CD14-positive monocyte (primary cell): ENCODE measurements around the gene ZBTB38. TPM values are rescaled to one million over a fixed set of nuclear protein-coding genes. Genes with fewer than 3 reads are reported as not detected.
A peak's percentile ranks its signal among the peaks of the same experiment; 100 is the strongest.

Experiments used
- DNase-seq, 3 donors: peaks; one replicate each; pipeline ENCODE4 v3.0.0-alpha.2; 2011 to 2022
- H2AFZ ChIP-seq: 2 replicates; pipeline ENCODE4 v1.6.0; 2012; ENCODE audit warnings: mild to moderate bottlenecking, low read depth, low read length, inconsistent platforms; ENCODE audit not compliant: insufficient read depth, poor library complexity, severe bottlenecking
- H3K27ac ChIP-seq, 2 donors: 1 replicate in 1 of 2; 2 replicates in 1 of 2; pipeline ENCODE4 v1.5.1; 2012 to 2013; ENCODE audit warnings: low read length in 2 of 2, control low read depth in 1 of 2, inconsistent platforms in 1 of 2, low read depth in 1 of 2, mild to moderate bottlenecking in 1 of 2
- H3K27me3 ChIP-seq, 2 donors: one replicate each; pipeline versions ENCODE4 v1.6.0 to v1.6.1; 2011 to 2013; ENCODE audit warnings: low read length in 2 of 2; ENCODE audit not compliant: control insufficient read depth in 2 of 2, insufficient read depth in 2 of 2
- H3K36me3 ChIP-seq, 2 donors: replicated peaks in 1 of 2; 1 replicate in 1 of 2; 2 replicates in 1 of 2; pipeline versions ENCODE4 v1.5.1 to v1.6.1; 2012 to 2013; ENCODE audit warnings: low read length in 2 of 2, control low read depth in 1 of 2, inconsistent platforms in 1 of 2, mild to moderate bottlenecking in 1 of 2; ENCODE audit not compliant: insufficient read depth in 2 of 2, control insufficient read depth in 1 of 2
- H3K4me1 ChIP-seq, 2 donors: 1 replicate in 1 of 2; 2 replicates in 1 of 2; pipeline versions ENCODE4 v1.5.1 to v1.6.1; 2012 to 2013; ENCODE audit warnings: low read length in 2 of 2, control low read depth in 1 of 2, inconsistent platforms in 1 of 2, mild to moderate bottlenecking in 1 of 2, moderate library complexity in 1 of 2; ENCODE audit not compliant: insufficient read depth in 2 of 2, control insufficient read depth in 1 of 2
- H3K4me2 ChIP-seq: replicated peaks from 2 replicates; pipeline ENCODE3; 2012; ENCODE audit warnings: low read length, moderate library complexity, mild to moderate bottlenecking; ENCODE audit not compliant: poor library complexity, severe bottlenecking; ENCODE audit errors: extremely low read depth
- H3K4me3 ChIP-seq, 3 experiments: fragments of 200-600 bp in 1 of 3; sonication (generic) in 1 of 3; replicated peaks in 1 of 3; 1 replicate in 2 of 3; 2 replicates in 1 of 3; pipeline ENCODE4 v1.5.1; 2011 to 2013; ENCODE audit warnings: low read length in 3 of 3, mild to moderate bottlenecking in 3 of 3, control low read depth in 2 of 3, low read depth in 2 of 3, inconsistent platforms in 1 of 3, moderate library complexity in 1 of 3
- H3K79me2 ChIP-seq: 2 replicates; pipeline ENCODE4 v1.6.0; 2012; ENCODE audit warnings: mild to moderate bottlenecking, control low read depth, inconsistent platforms, low read length, moderate library complexity; ENCODE audit not compliant: insufficient read depth
- H3K9ac ChIP-seq: 2 replicates; pipeline ENCODE4 v1.6.0; 2017; ENCODE audit warnings: low read length, mild to moderate bottlenecking; ENCODE audit not compliant: insufficient read depth, poor library complexity, severe bottlenecking
- H3K9me3 ChIP-seq, 2 donors: replicated peaks in 1 of 2; 1 replicate in 1 of 2; 2 replicates in 1 of 2; pipeline versions ENCODE4 v1.5.1 to v1.6.1; 2012 to 2013; ENCODE audit warnings: low read length in 2 of 2, control low read depth in 1 of 2; ENCODE audit not compliant: control insufficient read depth in 1 of 2, insufficient read depth in 1 of 2
- H4K20me1 ChIP-seq: 2 replicates; pipeline ENCODE4 v1.6.0; 2012; ENCODE audit warnings: mild to moderate bottlenecking, low read length, control low read depth, moderate library complexity; ENCODE audit not compliant: insufficient read depth
- H3K27ac Mint-ChIP-seq, 7 donors: one replicate each; pipeline ENCODE4 v1.8.0; 2020; ENCODE audit warnings: mild to moderate bottlenecking in 7 of 7, mixed read lengths in 7 of 7, moderate library complexity in 6 of 7, inconsistent platforms in 2 of 7
- H3K27me3 Mint-ChIP-seq, 3 donors: one replicate each; pipeline ENCODE4 v1.8.0; 2021 to 2022; ENCODE audit warnings: low read depth in 3 of 3, mild to moderate bottlenecking in 3 of 3, mixed read lengths in 3 of 3, moderate library complexity in 3 of 3, inconsistent platforms in 1 of 3
- H3K36me3 Mint-ChIP-seq, 2 donors: one replicate each; pipeline ENCODE4 v1.8.0; 2020; ENCODE audit warnings: mixed read lengths in 2 of 2, inconsistent platforms in 1 of 2, mild to moderate bottlenecking in 1 of 2
- H3K4me1 Mint-ChIP-seq: one replicate; pipeline ENCODE4 v1.8.0; 2020; ENCODE audit warnings: mild to moderate bottlenecking, mixed read lengths
- H3K4me3 Mint-ChIP-seq, 2 donors: one replicate each; pipeline ENCODE4 v1.8.0; 2020; ENCODE audit warnings: mild to moderate bottlenecking in 2 of 2, mixed read lengths in 2 of 2, moderate library complexity in 1 of 2
- H3K9me3 Mint-ChIP-seq, 7 donors: one replicate each; pipeline ENCODE4 v1.8.0; 2020 to 2022; ENCODE audit warnings: mixed read lengths in 7 of 7, mild to moderate bottlenecking in 6 of 7, moderate library complexity in 6 of 7, inconsistent platforms in 2 of 7
- WGBS: methylation state at CpG from one replicate; pipeline ENCODE4 v1.1.5; 2013; ENCODE audit warnings: missing lambda C conversion rate; ENCODE audit not compliant: insufficient coverage; 5-methylcytosine and 5-hydroxymethylcytosine counted together
- intact Hi-C, 2 donors: fragments of 100-400 bp; cut with micrococcal nuclease; formaldehyde crosslinking; loops; one replicate each; pipeline versions ENCODE4 v1.15.0 to v1.15.1; 2023
- polyA plus RNA-seq, 3 donors: library from polyadenylated mRNA; depleted of rRNA in 1 of 3; unstranded in 2 of 3; stranded (reverse) in 1 of 3; fragments of 300-500 nt in 2 of 3; fragments of >200 nt in 1 of 3; fragmentation: Illumina TruSeq in 2 of 3; gene quantifications; 1 replicate in 2 of 3; 2 replicates in 1 of 3; pipeline ENCODE4 v1.2.3, GENCODE V29; 2012 to 2021
- TF ChIP-seq, protein P1 (sequence below): fragments of 200-600 bp; IDR thresholded peaks from one replicate; pipeline ENCODE4 v1.8.0; 2022; ENCODE audit warnings: antibody characterized with exemption, mild to moderate bottlenecking

ZBTB38 gene
- polyA plus RNA-seq, 3 donors = 3.9 to 28.5 (median 19.0) TPM

DNA sequence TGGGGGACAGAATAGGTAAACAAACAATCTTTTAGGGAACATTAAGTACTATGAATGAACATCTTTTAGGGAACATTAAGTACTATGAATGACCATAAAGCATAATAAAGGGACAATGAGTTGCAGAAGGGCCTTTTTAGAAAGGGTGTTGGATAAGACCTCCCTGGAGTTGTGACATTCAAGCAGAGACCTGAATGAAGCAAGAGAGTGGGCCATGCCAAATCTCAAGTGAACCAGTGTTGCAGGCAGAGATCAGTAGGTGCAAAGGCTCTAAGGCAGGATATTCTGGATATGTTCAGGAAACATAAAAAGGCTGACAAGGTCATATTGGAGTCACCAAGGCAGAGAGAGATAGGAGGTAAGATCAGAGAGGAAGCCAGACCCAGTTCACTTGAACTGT, 29.4 kb upstream of the ZBTB38 start:
- Histone ChIP-seq H4K20me1 (no peaks in the 10 kb centered on the region), H3K4me3 (no peak overlapping the region), H3K4me2 (no peak overlapping the region), H3K79me2 (no peaks in the 10 kb centered on the region), H3K27ac (no peak overlapping the region), H3K9me3 (no peaks in the 10 kb centered on the region), H3K27me3 (no peaks in the 10 kb centered on the region), H2AFZ (no peak overlapping the region), H3K36me3 (no peaks in the 10 kb centered on the region), H3K4me1 (peaks cover 12 to 14% of the 10 kb centered on the region in 2 donors), H3K9ac (no peak overlapping the region)
- DNase-seq = no peak
- no peak overlapping the region for H3K4me3 Mint-ChIP-seq
- intact Hi-C loops = no loop called here
- H3K27me3 Mint-ChIP-seq = peaks cover 0 to 8% (median 2%) of the 10 kb centered on the region in 3 donors
- H3K4me1 Mint-ChIP-seq = peaks cover 13% of the 10 kb centered on the region
- TF ChIP-seq, protein P1, sequence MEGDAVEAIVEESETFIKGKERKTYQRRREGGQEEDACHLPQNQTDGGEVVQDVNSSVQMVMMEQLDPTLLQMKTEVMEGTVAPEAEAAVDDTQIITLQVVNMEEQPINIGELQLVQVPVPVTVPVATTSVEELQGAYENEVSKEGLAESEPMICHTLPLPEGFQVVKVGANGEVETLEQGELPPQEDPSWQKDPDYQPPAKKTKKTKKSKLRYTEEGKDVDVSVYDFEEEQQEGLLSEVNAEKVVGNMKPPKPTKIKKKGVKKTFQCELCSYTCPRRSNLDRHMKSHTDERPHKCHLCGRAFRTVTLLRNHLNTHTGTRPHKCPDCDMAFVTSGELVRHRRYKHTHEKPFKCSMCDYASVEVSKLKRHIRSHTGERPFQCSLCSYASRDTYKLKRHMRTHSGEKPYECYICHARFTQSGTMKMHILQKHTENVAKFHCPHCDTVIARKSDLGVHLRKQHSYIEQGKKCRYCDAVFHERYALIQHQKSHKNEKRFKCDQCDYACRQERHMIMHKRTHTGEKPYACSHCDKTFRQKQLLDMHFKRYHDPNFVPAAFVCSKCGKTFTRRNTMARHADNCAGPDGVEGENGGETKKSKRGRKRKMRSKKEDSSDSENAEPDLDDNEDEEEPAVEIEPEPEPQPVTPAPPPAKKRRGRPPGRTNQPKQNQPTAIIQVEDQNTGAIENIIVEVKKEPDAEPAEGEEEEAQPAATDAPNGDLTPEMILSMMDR = no peak
- no peaks in the 10 kb centered on the region for H3K36me3 Mint-ChIP-seq
- H3K9me3 Mint-ChIP-seq = peaks cover 0 to 9% (median 4%) of the 10 kb centered on the region in 7 donors
- peak overlapping the region in 1 of 7 donors; percentile 34 for H3K27ac Mint-ChIP-seq

DNA sequence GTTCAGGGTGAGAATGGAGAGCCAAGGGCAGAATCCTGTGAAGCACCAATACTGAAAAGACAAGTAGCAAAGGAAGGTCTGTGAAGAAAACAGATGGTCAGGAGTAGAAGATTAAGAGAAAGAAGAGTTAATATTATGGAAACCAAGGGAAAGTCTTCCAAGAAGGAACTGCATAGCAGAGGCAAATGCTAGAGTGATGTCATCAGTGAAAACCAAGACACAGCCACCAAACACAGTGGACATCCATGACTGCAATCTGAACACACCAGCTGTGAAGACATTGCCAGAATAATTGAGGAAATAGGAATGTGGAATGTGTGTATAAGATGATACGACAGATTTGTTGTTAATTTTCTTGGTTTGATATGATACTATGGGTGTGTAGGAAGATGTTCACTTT, 26.8 kb upstream of the ZBTB38 start:
- intact Hi-C loops = no loop called here
- no peaks in the 10 kb centered on the region for H3K79me2 ChIP-seq
- H3K9ac ChIP-seq = no peak overlapping the region
- no peaks in the 10 kb centered on the region for H3K27me3 ChIP-seq
- TF ChIP-seq, protein P1 = no peak
- H4K20me1 ChIP-seq = no peaks in the 10 kb centered on the region
- Mint-ChIP-seq H3K36me3 (no peaks in the 10 kb centered on the region), H3K27ac (peak overlapping the region in 1 of 7 donors; percentile 2), H3K9me3 (peaks cover 0 to 6% (median 4%) of the 10 kb centered on the region in 7 donors), H3K4me3 (no peak overlapping the region), H3K27me3 (peaks cover 0 to 5% (median 2%) of the 10 kb centered on the region in 3 donors), H3K4me1 (peaks cover 19% of the 10 kb centered on the region)
- H3K4me3 ChIP-seq = no peak overlapping the region
- H2AFZ ChIP-seq = no peak overlapping the region
- H3K27ac ChIP-seq = no peak overlapping the region
- no peak overlapping the region for H3K4me2 ChIP-seq
- WGBS = 100% methylated on average over 1 of the region's 1 CpG
- H3K36me3 ChIP-seq = no peaks in the 10 kb centered on the region
- no peak for DNase-seq
- H3K9me3 ChIP-seq = no peaks in the 10 kb centered on the region
- H3K4me1 ChIP-seq = peaks cover 17 to 18% of the 10 kb centered on the region in 2 donors
